ENCODE measurements around the gene NUMB. TPM values are rescaled to one million over a fixed set of nuclear protein-coding genes. Genes with fewer than 3 reads are reported as not detected.

The NUMB gene
- total and polyA plus RNA-seq, 2 of the 13 experiments (the other 11 are each of a cell fraction or from before 2014, with no cell fraction given), result 20.3 to 71.1 TPM

DNA sequence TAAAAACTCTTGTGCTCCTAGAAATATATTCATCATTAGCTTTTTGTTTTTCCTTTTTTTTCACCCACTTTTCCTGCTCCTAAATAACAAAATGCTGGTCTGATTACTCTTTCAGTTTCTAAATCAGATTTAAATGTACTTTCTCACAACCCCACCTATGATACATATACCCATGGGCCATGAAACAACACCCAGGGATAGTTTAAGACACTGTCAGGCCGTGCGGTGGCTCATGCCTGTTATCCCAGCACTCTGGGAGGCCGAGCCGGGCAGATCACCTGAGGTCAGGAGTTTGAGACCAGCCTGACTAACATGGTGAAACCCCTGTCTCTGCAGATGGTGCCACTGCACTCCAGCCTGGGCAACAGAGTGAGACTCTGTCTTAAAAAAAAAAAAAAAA, 1.6 kb upstream of the NUMB start (continued):
- TF ChIP-seq ZNF232 (CRISPR knock-in tag; IDR thresholded peaks at IDR 0.05; ENCODE audit: borderline replicate concordance) (no peak), ZNF296 (CRISPR knock-in tag; conservative IDR thresholded peaks at IDR 0.05) (no peak), ZSCAN21 (CRISPR knock-in tag; IDR thresholded peaks at IDR 0.05; ENCODE audit: borderline replicate concordance) (no peak), HOXA5 (CRISPR knock-in tag; IDR thresholded peaks at IDR 0.05) (no peak)

DNA sequence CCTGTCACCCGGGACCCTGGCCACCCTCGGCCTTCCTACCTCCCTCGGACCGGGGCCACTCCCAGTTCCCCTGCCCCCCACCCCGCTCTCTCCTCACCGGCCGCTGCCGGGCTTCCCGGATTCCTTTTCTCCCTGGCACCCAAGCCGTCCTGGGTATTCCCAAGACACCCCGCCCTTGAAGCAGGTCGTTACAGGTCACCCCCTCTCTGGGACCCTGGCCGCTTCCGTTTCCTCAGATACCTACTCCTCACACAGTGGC, 493 bp downstream of the NUMB start:
- WGBS (ENCODE audit: low lambda C conversion rate), result under 1% methylated on average over 14 of the region's 14 CpGs
- peak; percentile 54 for TF ChIP-seq SRSF1 (optimal IDR thresholded peaks at IDR 0.05; ENCODE audit: low read depth, low read length)
- TF ChIP-seq ZFP90 (CRISPR knock-in tag; IDR thresholded peaks at IDR 0.05; ENCODE audit: borderline replicate concordance), result no peak
- TF ChIP-seq KDM5A (IDR thresholded peaks at IDR 0.05; ENCODE audit: borderline replicate concordance, low read length), result no peak
- TF ChIP-seq ATF7-NPFF (CRISPR knock-in tag; IDR thresholded peaks at IDR 0.05; ENCODE audit: low read depth), result peak; percentile 57; the same call in 1 of the 2 replicates
- peak; percentile 37 for TF ChIP-seq PTBP1 (IDR thresholded peaks at IDR 0.05; ENCODE audit: low read depth, low read length, poor library complexity, severe bottlenecking)
- TF ChIP-seq ZNF558 (CRISPR knock-in tag; IDR thresholded peaks at IDR 0.05; ENCODE audit: borderline replicate concordance), result 0 out of 2 replicates have a peak, but pooled peaks have one; percentile 20
- no peak for TF ChIP-seq ZNF335 (CRISPR knock-in tag; IDR thresholded peaks at IDR 0.05)
- no peak for TF ChIP-seq CAMTA2 (CRISPR knock-in tag; IDR thresholded peaks at IDR 0.05; ENCODE audit: borderline replicate concordance)
- TF ChIP-seq PAF1 (CRISPR knock-in tag; IDR thresholded peaks at IDR 0.05), result no peak
- TF ChIP-seq ZSCAN21 (CRISPR knock-in tag; IDR thresholded peaks at IDR 0.05; ENCODE audit: borderline replicate concordance), result 0 out of 2 replicates have a peak, but pooled peaks have one; percentile 14
- no peak for TF ChIP-seq SMC3 (IDR thresholded peaks at IDR 0.05; ENCODE audit: low read length)
- TF ChIP-seq, protein P1, sequence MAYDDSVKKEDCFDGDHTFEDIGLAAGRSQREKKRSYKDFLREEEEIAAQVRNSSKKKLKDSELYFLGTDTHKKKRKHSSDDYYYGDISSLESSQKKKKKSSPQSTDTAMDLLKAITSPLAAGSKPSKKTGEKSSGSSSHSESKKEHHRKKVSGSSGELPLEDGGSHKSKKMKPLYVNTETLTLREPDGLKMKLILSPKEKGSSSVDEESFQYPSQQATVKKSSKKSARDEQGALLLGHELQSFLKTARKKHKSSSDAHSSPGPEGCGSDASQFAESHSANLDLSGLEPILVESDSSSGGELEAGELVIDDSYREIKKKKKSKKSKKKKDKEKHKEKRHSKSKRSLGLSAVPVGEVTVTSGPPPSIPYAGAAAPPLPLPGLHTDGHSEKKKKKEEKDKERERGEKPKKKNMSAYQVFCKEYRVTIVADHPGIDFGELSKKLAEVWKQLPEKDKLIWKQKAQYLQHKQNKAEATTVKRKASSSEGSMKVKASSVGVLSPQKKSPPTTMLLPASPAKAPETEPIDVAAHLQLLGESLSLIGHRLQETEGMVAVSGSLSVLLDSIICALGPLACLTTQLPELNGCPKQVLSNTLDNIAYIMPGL (CRISPR knock-in tag; IDR thresholded peaks at IDR 0.05; ENCODE audit: borderline replicate concordance in 1 of 2, low read depth in 1 of 2), result peak in 1 of 2 experiments; percentile 11; a peak in 1 of 4 replicates
- no peak for TF ChIP-seq ZNF331 (CRISPR knock-in tag; IDR thresholded peaks at IDR 0.05)
- TF ChIP-seq ZNF543 (CRISPR knock-in tag; IDR thresholded peaks at IDR 0.05), result 0 out of 2 replicates have a peak, but pooled peaks have one; percentile 3
- TF ChIP-seq ZFP36L1 (CRISPR knock-in tag; IDR thresholded peaks at IDR 0.05), result no peak
- TF ChIP-seq RXRA (CRISPR knock-in tag; IDR thresholded peaks at IDR 0.05), result 0 out of 2 replicates have a peak, but pooled peaks have one; percentile 6
- TF ChIP-seq LCORL (IDR thresholded peaks at IDR 0.05), result no peak
- TF ChIP-seq LCORL (CRISPR knock-in tag; IDR thresholded peaks at IDR 0.05), result 0 out of 2 replicates have a peak, but pooled peaks have one; percentile 58
- 0 out of 2 replicates have a peak, but pooled peaks have one; percentile 39 for TF ChIP-seq PCBP1 (IDR thresholded peaks at IDR 0.05; ENCODE audit: borderline replicate concordance, low read depth, low read length)
- TF ChIP-seq DPF2 (CRISPR knock-in tag; IDR thresholded peaks at IDR 0.05; ENCODE audit: borderline replicate concordance, low read depth), result no peak
- TF ChIP-seq ZNF607 (CRISPR knock-in tag; IDR thresholded peaks at IDR 0.05; ENCODE audit: borderline replicate concordance), result 0 out of 2 replicates have a peak, but pooled peaks have one; percentile 28

More for the DNA sequence above, 493 bp downstream of the NUMB start:
- no peaks in the 10 kb centered on the region for H3K36me3 ChIP-seq (replicated peaks in 1 of 2; ENCODE audit: control insufficient read depth in 1 of 2, insufficient read depth in 2 of 2, low read length in 2 of 2)
- ChIA-PET POLR2A (interaction anchor here (0.5 to 4.4 kb wide), 17 partner anchors 11 to 400 kb away, joined by 3 to 23 read pairs (median 4); partner anchors contain the start of gene RIOX1), CTCF (ENCODE audit: low intra/inter-chr PET ratio, low total read pairs) (no interaction called here)
- peak overlapping the region; percentile 80 to 96 (median 94) for H3K4me3 ChIP-seq (replicated peaks in 1 of 3; ENCODE audit: insufficient read depth in 1 of 3, low read depth in 2 of 3, low read length in 3 of 3)
- no peak for DNase-seq (ENCODE audit: low spot score)
- H3K79me2 ChIP-seq (ENCODE audit: insufficient read depth, low read length), result peaks cover 51% of the 10 kb centered on the region
- H3K4me1 ChIP-seq (ENCODE audit: insufficient read depth, low read length), result peaks cover 53% of the 10 kb centered on the region
- peak; percentile 2 for ATAC-seq
- H4K20me1 ChIP-seq (ENCODE audit: insufficient read depth, low read length), result peaks cover 3% of the 10 kb centered on the region; the same call in 1 of the 2 replicates
- H3K9ac ChIP-seq (ENCODE audit: insufficient read depth, low read depth, low read length), result peak overlapping the region; percentile 87
- no peaks in the 10 kb centered on the region; a peak in 1 of 5 replicates for H3K27me3 ChIP-seq (ENCODE audit: control insufficient read depth in 1 of 2, insufficient read depth in 2 of 2, low read length in 2 of 2)
- no peak overlapping the region for H2AFZ ChIP-seq (ENCODE audit: low read length)
- FAIRE-seq, result no peak
- H3K9me3 ChIP-seq (ENCODE audit: low read length), result no peaks in the 10 kb centered on the region
- peak overlapping the region; percentile 79 for H3K27ac ChIP-seq (ENCODE audit: extremely low read length, insufficient read depth, low read length)
- in situ Hi-C loops (cut with HindIII; ENCODE audit: extremely low pct_ligation_motif_present, low pct_unique_long_range_greater_than_20kb), result loop anchor here (5.0 to 25.0 kb wide), 2 partner anchors 161 to 421 kb away; partner anchors contain the start of gene ZFYVE1
- peak overlapping the region; percentile 77; the same call in 1 of the 2 replicates for H3K4me2 ChIP-seq (ENCODE audit: low read depth, low read length)
- intact Hi-C loops (cut with micrococcal nuclease; ENCODE audit: unreplicated experiment), result loop anchor here (5.0 kb wide), 2 partner anchors 46 to 161 kb away; no protein-coding TSS in a partner anchor
- no TSS peak for BruUV-seq (replicated peaks)
